GM12878 (cell line): Measurements from ENCODE around the gene SPRYD7. TPM values are rescaled to one million over a fixed set of nuclear protein-coding genes. Genes with fewer than 3 reads are reported as not detected.

Experiments used
- ATAC-seq: fragments of 200-7000 bp; cut with Tn5 transposase; 3 replicates; pipeline ENCODE4 v1.9.1; 2020; ENCODE audit warnings: mild to moderate bottlenecking, moderate library complexity
- BruUV-seq: library from RNA; stranded (reverse); fragments of 400-500 nt; replicated peaks from 2 replicates; lab custom pipeline; 2021; lab: Mats Ljungman, UMichigan
- CTCF ChIA-PET: fragments of 300-600 bp; sonication (Branson Sonifier 250); formaldehyde crosslinking; extraction: SDS; loops from one replicate; lab custom pipeline; 2021; ENCODE audit warnings: inconsistent platforms; lab: Yijun Ruan, JAX
- POLR2A ChIA-PET: fragments of 350-600 bp; formaldehyde crosslinking; extraction: SDS; loops from one replicate; lab custom pipeline; 2021; ENCODE audit warnings: inconsistent platforms; lab: Charles Lee
- RAD21 ChIA-PET: fragments of 300-600 bp; sonication (Branson Sonifier 250); formaldehyde crosslinking; loops from one replicate; lab custom pipeline; 2023; ENCODE audit warnings: antibody characterized with exemption; ENCODE audit not compliant: unreplicated experiment; lab: Charles Lee
- SMC1A ChIA-PET: fragments of 300-600 bp; sonication (Branson Sonifier 250); formaldehyde crosslinking; loops from one replicate; lab custom pipeline; 2023; ENCODE audit not compliant: unreplicated experiment, uncharacterized antibody; lab: Charles Lee
- DNase-seq: peaks from one replicate; pipeline ENCODE4 v3.0.0-alpha.2; 2011; ENCODE audit warnings: low read depth, low spot score
- FAIRE-seq: peaks from 3 replicates; lab custom pipeline; 2011; peaks lifted over from hg19 to GRCh38; lab: Jason Lieb, UNC
- H2AFZ ChIP-seq: 2 replicates; pipeline ENCODE4 v1.6.0; 2011; ENCODE audit warnings: low read depth, low read length, control low read depth; ENCODE audit not compliant: control insufficient read depth
- H3K27ac ChIP-seq: 2 replicates; pipeline ENCODE4 v1.5.1; 2011; ENCODE audit warnings: control low read depth; ENCODE audit not compliant: control insufficient read depth, insufficient read depth
- H3K27me3 ChIP-seq, 2 experiments: replicated peaks in 1 of 2; 2 replicates each; pipeline versions ENCODE4 v1.6.0 to v1.6.1; 2011; ENCODE audit warnings: low read length in 1 of 2; ENCODE audit not compliant: control insufficient read depth in 2 of 2, insufficient read depth in 2 of 2
- H3K36me3 ChIP-seq, 2 experiments: 2 replicates each; pipeline ENCODE4 v1.5.1; 2011; ENCODE audit warnings: low read length in 1 of 2; ENCODE audit not compliant: control insufficient read depth in 2 of 2, insufficient read depth in 2 of 2
- H3K4me1 ChIP-seq: 2 replicates; pipeline ENCODE4 v1.6.1; 2011; ENCODE audit warnings: mild to moderate bottlenecking, low read length, moderate library complexity, mixed read lengths; ENCODE audit not compliant: control insufficient read depth, insufficient read depth
- H3K4me2 ChIP-seq: 2 replicates; pipeline ENCODE4 v1.6.0; 2011; ENCODE audit warnings: control low read depth; ENCODE audit not compliant: control insufficient read depth, insufficient read depth
- H3K4me3 ChIP-seq: fragments of 200-600 bp; sonication (generic); 2 replicates; pipeline ENCODE4 v1.5.1; 2016
- H3K79me2 ChIP-seq: 2 replicates; pipeline ENCODE4 v1.6.0; 2011; ENCODE audit warnings: low read length; ENCODE audit not compliant: control insufficient read depth, insufficient read depth
- H3K9ac ChIP-seq: 2 replicates; pipeline ENCODE4 v1.8.0; 2011; ENCODE audit warnings: low read length, control low read depth, mixed read lengths; ENCODE audit not compliant: control insufficient read depth, insufficient read depth
- H3K9me3 ChIP-seq: replicated peaks from 3 replicates; pipeline ENCODE4 v1.5.1; 2011; ENCODE audit warnings: mild to moderate bottlenecking, low read length; ENCODE audit not compliant: control insufficient read depth, insufficient read depth
- H4K20me1 ChIP-seq: 2 replicates; pipeline ENCODE4 v1.6.0; 2011; ENCODE audit not compliant: control insufficient read depth, insufficient read depth
- ATF3 ChIP-seq: IDR thresholded peaks from 2 replicates; pipeline ENCODE4 v1.6.1; 2011; ENCODE audit warnings: low read depth, mild to moderate bottlenecking, low read length, moderate library complexity, borderline replicate concordance; ENCODE audit errors: extremely low read depth
- ATF7 ChIP-seq: fragments of 450-650 bp; IDR thresholded peaks from 2 replicates; pipeline ENCODE4 v1.6.1; 2016; ENCODE audit warnings: low read depth, mild to moderate bottlenecking
- CREB1 ChIP-seq: IDR thresholded peaks from 2 replicates; pipeline ENCODE4 v1.6.1; 2012; ENCODE audit warnings: low read depth, mild to moderate bottlenecking, inconsistent platforms
- CREM ChIP-seq: IDR thresholded peaks from 2 replicates; pipeline ENCODE4 v1.6.1; 2014; ENCODE audit warnings: antibody characterized with exemption, low read depth
- DPF2 ChIP-seq: fragments of 450-650 bp; IDR thresholded peaks from 2 replicates; pipeline ENCODE4 v1.6.1; 2017; ENCODE audit warnings: mild to moderate bottlenecking
- FOS ChIP-seq: IDR thresholded peaks from 3 replicates; pipeline ENCODE4 v1.6.1; 2011; ENCODE audit warnings: borderline replicate concordance; ENCODE audit not compliant: insufficient read length; ENCODE audit errors: extremely low read depth
- GABPA ChIP-seq: IDR thresholded peaks from 2 replicates; pipeline ENCODE4 v1.6.1; 2014; ENCODE audit warnings: antibody characterized with exemption, low read depth, mild to moderate bottlenecking, inconsistent platforms
- IRF3 ChIP-seq: fragments of 450-650 bp; IDR thresholded peaks from 2 replicates; pipeline ENCODE4 v1.6.1; 2014; ENCODE audit warnings: mild to moderate bottlenecking
- MEF2B ChIP-seq: fragments of 450-650 bp; IDR thresholded peaks from 2 replicates; pipeline ENCODE4 v1.6.1; 2018; ENCODE audit warnings: mild to moderate bottlenecking, moderate library complexity; ENCODE audit not compliant: partially characterized antibody, poor library complexity, severe bottlenecking
- MTA2 ChIP-seq: fragments of 450-650 bp; IDR thresholded peaks from 2 replicates; pipeline ENCODE4 v1.6.1; 2016; ENCODE audit warnings: low read depth, mild to moderate bottlenecking, moderate library complexity
- MXI1 ChIP-seq: fragments of 150-350 bp; IDR thresholded peaks from 2 replicates; pipeline ENCODE4 v1.6.1; 2011; ENCODE audit warnings: low read depth, mild to moderate bottlenecking, inconsistent platforms, low read length, improper control_type of control experiment
- NFYB ChIP-seq: IDR thresholded peaks from 2 replicates; pipeline ENCODE4 v1.6.1; 2011; ENCODE audit warnings: low read depth, mild to moderate bottlenecking, low read length, improper control_type of control experiment, moderate library complexity; ENCODE audit not compliant: insufficient read depth
- PML ChIP-seq: IDR thresholded peaks from 2 replicates; pipeline ENCODE4 v1.6.1; 2012; ENCODE audit warnings: low read length, inconsistent platforms
- RUNX3 ChIP-seq: IDR thresholded peaks from 2 replicates; pipeline ENCODE4 v1.6.1; 2012; ENCODE audit warnings: low read length, inconsistent platforms
- SMAD5 ChIP-seq: IDR thresholded peaks from 2 replicates; pipeline ENCODE4 v1.6.1; 2016; ENCODE audit warnings: antibody characterized with exemption, low read depth
- SPI1 ChIP-seq: IDR thresholded peaks from 2 replicates; pipeline ENCODE4 v1.6.1; 2011; ENCODE audit warnings: low read depth, mild to moderate bottlenecking, low read length, moderate library complexity, borderline replicate concordance; ENCODE audit not compliant: insufficient read depth
- SRF ChIP-seq, 2 experiments: IDR thresholded peaks; 2 replicates each; pipeline ENCODE4 v1.6.1; 2011; ENCODE audit warnings: low read depth in 2 of 2, low read length in 2 of 2, mild to moderate bottlenecking in 1 of 2, moderate library complexity in 1 of 2
- ZNF592 ChIP-seq: fragments of 450-650 bp; IDR thresholded peaks from 2 replicates; pipeline ENCODE4 v1.6.1; 2017; ENCODE audit warnings: mild to moderate bottlenecking, moderate library complexity
- WGBS: methylation state at CpG from one replicate; pipeline ENCODE4 v1.1.6; 2016; ENCODE audit warnings: low lambda C conversion rate; ENCODE audit not compliant: insufficient replicate concordance, insufficient coverage; ENCODE audit errors: missing lambda C conversion rate; 5-methylcytosine and 5-hydroxymethylcytosine counted together
- in situ Hi-C: fragments of 300-500 bp; cut with MboI; formaldehyde crosslinking; loops from 9 replicates; pipeline ENCODE4 v1.14.3; 2018; ENCODE audit warnings: mixed read lengths
- intact Hi-C: fragments of 100-400 bp; cut with micrococcal nuclease; formaldehyde crosslinking; loops from one replicate; pipeline ENCODE4 v1.14.2; 2022; ENCODE audit not compliant: unreplicated experiment
- polyA plus RNA-seq, 11 experiments: library from polyadenylated mRNA; depleted of rRNA in 4 of 11; unstranded in 6 of 11; stranded (reverse) in 5 of 11; fragments of >200 nt; fragmentation: Nextera tagmentation in 4 of 11; fragmentation: Illumina TruSeq in 1 of 11; extraction: Ambion mirVana in 4 of 11; extraction: Trizol in 1 of 11; gene quantifications; 1 replicate in 1 of 11; 2 replicates in 10 of 11; pipeline versions ENCODE4 v1.2.1 to v1.2.3, GENCODE V29; 2011 to 2016; ENCODE audit warnings: inconsistent platforms in 2 of 11, missing spikeins in 2 of 11, low read depth in 1 of 11
- total RNA-seq, 4 experiments: library from RNA; depleted of rRNA in 3 of 4; stranded (reverse); fragments of >200 nt in 3 of 4; fragmentation: Illumina TruSeq in 1 of 4; extraction: Trizol in 1 of 4; gene quantifications; 2 replicates each; pipeline versions ENCODE4 v1.2.1 to v1.2.3, GENCODE V29; 2013 to 2021

SPRYD7 gene
- total and polyA plus RNA-seq, 10 of the 15 experiments (the other 5 are each of a cell fraction or from before 2014, with no cell fraction given) = 5.3 to 18.7 (median 9.6) TPM

GRCh38 chr13:49938314-49938713, 2.2 kb upstream of the SPRYD7 start:
- Histone ChIP-seq H3K36me3 (no peaks in the 10 kb centered on the region), H3K9me3 (no peaks in the 10 kb centered on the region), H4K20me1 (no peaks in the 10 kb centered on the region), H3K4me3 (no peak overlapping the region), H3K79me2 (no peaks in the 10 kb centered on the region; the same call in 1 of the 2 replicates), H3K4me2 (0 out of 2 replicates have a peak overlapping the region, but pooled peaks have one; percentile 17), H2AFZ (no peak overlapping the region; the same call in 1 of the 2 replicates), H3K9ac (no peak overlapping the region), H3K4me1 (0 out of 2 replicates have a peak, but pooled peaks cover 2% of the 10 kb centered on the region), H3K27ac (no peak overlapping the region), H3K27me3 (no peaks in the 10 kb centered on the region)
- intact Hi-C loops = loop anchor here (5.0 to 10.0 kb wide), 3 partner anchors 139 to 974 kb away; partner anchors contain the start of gene KPNA3
- ChIA-PET POLR2A (interaction anchor here (0.9 to 3.1 kb wide), 2 partner anchors 59 to 147 kb away, joined by 3 to 20 read pairs; partner anchors contain the start of gene TRIM13), RAD21 (interaction anchor here (1.2 kb wide), 1 partner anchor 59 kb away, joined by 3 read pairs; the partner anchor contains the start of gene TRIM13), CTCF (interaction anchor here (0.6 to 1.6 kb wide), 5 partner anchors 38 to 495 kb away, joined by 3 to 4 read pairs (median 3); partner anchors contain the start of genes CAB39L and TRIM13), SMC1A (interaction anchor here (0.7 to 1.5 kb wide), 2 partner anchors 38 to 43 kb away, joined by 3 to 5 read pairs; no protein-coding TSS in a partner anchor)
- DNase-seq = no peak
- 58% methylated on average over 5 of the region's 5 CpGs for WGBS
- in situ Hi-C loops = no loop called here
- FAIRE-seq = no peak
- TF ChIP-seq DPF2 = no peak
- TF ChIP-seq ZNF592 = no peak
- TF ChIP-seq SMAD5 = no peak
- no peak for TF ChIP-seq FOS
- no peak for TF ChIP-seq IRF3
- TF ChIP-seq GABPA = peak; percentile 40; the same call in 1 of the 2 replicates
- TF ChIP-seq NFYB = peak; percentile 42; the same call in 1 of the 2 replicates
- peak; percentile 83 for TF ChIP-seq CREB1
- TF ChIP-seq ATF3 = no peak
- TF ChIP-seq CREM = peak; percentile 74; the same call in 1 of the 2 replicates
- TF ChIP-seq SRF (IDR thresholded peaks at IDR 0.05; ENCODE audit: low read depth in 2 of 2, low read length in 2 of 2) = peak in 1 of 2 experiments; percentile 93; a peak in 2 of 4 replicates
- 0 out of 2 replicates have a peak, but pooled peaks have one; percentile 33 for TF ChIP-seq PML
- peak; percentile 30; the same call in 1 of the 2 replicates for TF ChIP-seq RUNX3
- peak; percentile 71 for TF ChIP-seq SPI1
- peak; percentile 61; the same call in 1 of the 2 replicates for TF ChIP-seq MXI1
- TF ChIP-seq ATF7 = 0 out of 2 replicates have a peak, but pooled peaks have one; percentile 20
- TF ChIP-seq MTA2 = no peak
- peak; percentile 13 for TF ChIP-seq MEF2B
- no peak for ATAC-seq
- BruUV-seq = no TSS peak
